Measurements from ENCODE around the gene HYOU1. TPM values are rescaled to one million over a fixed set of nuclear protein-coding genes. Genes with fewer than 3 reads are reported as not detected.
"Not testable (repeated sequence)": the region's sequence is repeated elsewhere in the genome, so short reads cannot be mapped to it uniquely, and the experiment has no call there.

Gene HYOU1
- total RNA-seq, 1 experiment from 2014 or later: 27.3 TPM

GRCh38 chr11:119025099-119025473 lies 31.9 kb downstream of the HYOU1 start:
- no peaks in the 10 kb centered on the region for H4K20me1 ChIP-seq (ENCODE audit: insufficient read depth, low read depth, low read length)
- no peak overlapping the region for H3K27ac ChIP-seq (ENCODE audit: low read length)
- H3K36me3 ChIP-seq (ENCODE audit: insufficient read depth, low read length): no peaks in the 10 kb centered on the region
- no peak overlapping the region for H3K4me3 ChIP-seq (ENCODE audit: low read length)
- no peaks in the 10 kb centered on the region for H3K27me3 ChIP-seq (ENCODE audit: low read length)
- H3K9me3 ChIP-seq (ENCODE audit: low read length): no peaks in the 10 kb centered on the region
- no peaks in the 10 kb centered on the region for H3K9me2 ChIP-seq (replicated peaks; ENCODE audit: insufficient read depth, low read length)
- H3K4me1 ChIP-seq (ENCODE audit: low read length): peaks cover 30% of the 10 kb centered on the region
- no peak for DNase-seq
- H3K4me2 ChIP-seq (ENCODE audit: low read depth, low read length, poor library complexity, severe bottlenecking): no peak overlapping the region
- H3K9ac ChIP-seq (ENCODE audit: low read length): no peak overlapping the region
- no peak overlapping the region for H2AFZ ChIP-seq (ENCODE audit: low read length)
- H3K79me2 ChIP-seq (ENCODE audit: low read length): peaks cover 23% of the 10 kb centered on the region

- Histone ChIP-seq H3K9me2 (replicated peaks; ENCODE audit: insufficient read depth, low read length) (no peaks in the 10 kb centered on the region), H3K4me1 (ENCODE audit: low read length) (peaks cover 30% of the 10 kb centered on the region), H3K79me2 (ENCODE audit: low read length) (peaks cover 25% of the 10 kb centered on the region), H3K27me3 (ENCODE audit: low read length) (no peaks in the 10 kb centered on the region), H4K20me1 (ENCODE audit: insufficient read depth, low read depth, low read length) (no peaks in the 10 kb centered on the region), H3K9me3 (ENCODE audit: low read length) (no peaks in the 10 kb centered on the region), H3K4me2 (ENCODE audit: low read depth, low read length, poor library complexity, severe bottlenecking) (no peak overlapping the region), H3K36me3 (ENCODE audit: insufficient read depth, low read length) (no peaks in the 10 kb centered on the region), H3K9ac (ENCODE audit: low read length) (no peak overlapping the region), H3K27ac (ENCODE audit: low read length) (no peak overlapping the region), H2AFZ (ENCODE audit: low read length) (no peak overlapping the region), H3K4me3 (ENCODE audit: low read length) (no peak overlapping the region)
- DNase-seq: no peak
Measured at GRCh38 chr11:119024430-119025098, 32.4 kb downstream of the HYOU1 start.

- Histone ChIP-seq H3K9me3 (ENCODE audit: low read length) (no peaks in the 10 kb centered on the region), H3K9me2 (replicated peaks; ENCODE audit: insufficient read depth, low read length) (no peaks in the 10 kb centered on the region), H3K4me1 (ENCODE audit: low read length) (peaks cover 22% of the 10 kb centered on the region), H3K9ac (ENCODE audit: low read length) (no peak overlapping the region), H3K4me2 (ENCODE audit: low read depth, low read length, poor library complexity, severe bottlenecking) (no peak overlapping the region), H3K36me3 (ENCODE audit: insufficient read depth, low read length) (no peaks in the 10 kb centered on the region), H3K79me2 (ENCODE audit: low read length) (peaks cover 28% of the 10 kb centered on the region), H3K27me3 (ENCODE audit: low read length) (no peaks in the 10 kb centered on the region), H3K27ac (ENCODE audit: low read length) (no peak overlapping the region), H4K20me1 (ENCODE audit: insufficient read depth, low read depth, low read length) (no peaks in the 10 kb centered on the region; the same call in 1 of the 2 replicates), H3K4me3 (ENCODE audit: low read length) (no peak overlapping the region), H2AFZ (ENCODE audit: low read length) (no peak overlapping the region)
- DNase-seq: no peak
Measured at GRCh38 chr11:119023741-119024140, 33.3 kb downstream of the HYOU1 start.

GRCh38 chr11:119021631-119022030 lies 35.4 kb downstream of the HYOU1 start:
- H3K9ac ChIP-seq (ENCODE audit: low read length): no peak overlapping the region
- no peak overlapping the region for H2AFZ ChIP-seq (ENCODE audit: low read length)
- H3K4me3 ChIP-seq (ENCODE audit: low read length): no peak overlapping the region
- DNase-seq: no peak
- no peaks in the 10 kb centered on the region for H3K9me2 ChIP-seq (replicated peaks; ENCODE audit: insufficient read depth, low read length)
- peaks cover 21% of the 10 kb centered on the region for H3K4me1 ChIP-seq (ENCODE audit: low read length)
- no peaks in the 10 kb centered on the region for H3K9me3 ChIP-seq (ENCODE audit: low read length)
- no peak overlapping the region for H3K27ac ChIP-seq (ENCODE audit: low read length)
- H3K4me2 ChIP-seq (ENCODE audit: low read depth, low read length, poor library complexity, severe bottlenecking): no peak overlapping the region
- H3K27me3 ChIP-seq (ENCODE audit: low read length): no peaks in the 10 kb centered on the region
- H3K79me2 ChIP-seq (ENCODE audit: low read length): peaks cover 42% of the 10 kb centered on the region
- H3K36me3 ChIP-seq (ENCODE audit: insufficient read depth, low read length): peaks cover 5% of the 10 kb centered on the region
- H4K20me1 ChIP-seq (ENCODE audit: insufficient read depth, low read depth, low read length): no peaks in the 10 kb centered on the region; the same call in 1 of the 2 replicates

GRCh38 chr11:119019996-119020395 lies 37.0 kb downstream of the HYOU1 start:
- Histone ChIP-seq H3K4me2 (ENCODE audit: low read depth, low read length, poor library complexity, severe bottlenecking) (peak overlapping the region; percentile 82), H3K9ac (ENCODE audit: low read length) (peak overlapping the region; percentile 96), H3K4me1 (ENCODE audit: low read length) (peaks cover 21% of the 10 kb centered on the region), H2AFZ (ENCODE audit: low read length) (no peak overlapping the region), H3K79me2 (ENCODE audit: low read length) (peaks cover 48% of the 10 kb centered on the region), H3K9me2 (replicated peaks; ENCODE audit: insufficient read depth, low read length) (no peaks in the 10 kb centered on the region), H3K36me3 (ENCODE audit: insufficient read depth, low read length) (peaks cover 21% of the 10 kb centered on the region), H3K27ac (ENCODE audit: low read length) (no peak overlapping the region), H3K27me3 (ENCODE audit: low read length) (no peaks in the 10 kb centered on the region), H3K4me3 (ENCODE audit: low read length) (peak overlapping the region; percentile 91), H4K20me1 (ENCODE audit: insufficient read depth, low read depth, low read length) (no peaks in the 10 kb centered on the region; the same call in 1 of the 2 replicates), H3K9me3 (ENCODE audit: low read length) (no peaks in the 10 kb centered on the region)
- no peak for DNase-seq

- H3K27me3 ChIP-seq (ENCODE audit: low read length): no peaks in the 10 kb centered on the region
- H3K79me2 ChIP-seq (ENCODE audit: low read length): peaks cover 48% of the 10 kb centered on the region
- H2AFZ ChIP-seq (ENCODE audit: low read length): peak within 1 kb of the TSS; percentile 86; the same call in 1 of the 2 replicates
- no peaks in the 10 kb centered on the region; the same call in 1 of the 2 replicates for H4K20me1 ChIP-seq (ENCODE audit: insufficient read depth, low read depth, low read length)
- H3K4me3 ChIP-seq (ENCODE audit: low read length): peak within 1 kb of the TSS; percentile 91
- peaks cover 18% of the 10 kb centered on the region for H3K4me1 ChIP-seq (ENCODE audit: low read length)
- no peaks in the 10 kb centered on the region for H3K9me3 ChIP-seq (ENCODE audit: low read length)
- peak within 1 kb of the TSS; percentile 86 for H3K27ac ChIP-seq (ENCODE audit: low read length)
- peak; percentile 95 for DNase-seq
- peaks cover 33% of the 10 kb centered on the region for H3K36me3 ChIP-seq (ENCODE audit: insufficient read depth, low read length)
- no peaks in the 10 kb centered on the region for H3K9me2 ChIP-seq (replicated peaks; ENCODE audit: insufficient read depth, low read length)
- peak within 1 kb of the TSS; percentile 96 for H3K9ac ChIP-seq (ENCODE audit: low read length)
- H3K4me2 ChIP-seq (ENCODE audit: low read depth, low read length, poor library complexity, severe bottlenecking): peak within 1 kb of the TSS; percentile 82
Measured at GRCh38 chr11:119018074-119018938, 38.7 kb downstream of the HYOU1 start, which contains the start of the genes RPS25 and TRAPPC4. RPS25 (minus strand) TSS chr11:119018343; CDS start chr11:119018284, 59 bp downstream. TRAPPC4 (plus strand) TSS chr11:119018766; CDS start chr11:119018796, 30 bp downstream.

GRCh38 chr11:119017377-119017776 lies 39.6 kb downstream of the HYOU1 start:
- H3K36me3 ChIP-seq (ENCODE audit: insufficient read depth, low read length): peaks cover 33% of the 10 kb centered on the region
- peak overlapping the region; percentile 91 for H3K4me3 ChIP-seq (ENCODE audit: low read length)
- not testable (repeated sequence) for H3K27me3 ChIP-seq (ENCODE audit: low read length); H4K20me1 ChIP-seq (ENCODE audit: insufficient read depth, low read depth, low read length); H3K9me2 ChIP-seq (replicated peaks; ENCODE audit: insufficient read depth, low read length); H2AFZ ChIP-seq (ENCODE audit: low read length); DNase-seq; H3K9me3 ChIP-seq (ENCODE audit: low read length)
- H3K9ac ChIP-seq (ENCODE audit: low read length): peak overlapping the region; percentile 96
- H3K79me2 ChIP-seq (ENCODE audit: low read length): peaks cover 48% of the 10 kb centered on the region
- H3K4me1 ChIP-seq (ENCODE audit: low read length): peaks cover 18% of the 10 kb centered on the region
- H3K27ac ChIP-seq (ENCODE audit: low read length): peak overlapping the region; percentile 86
- peak overlapping the region; percentile 82 for H3K4me2 ChIP-seq (ENCODE audit: low read depth, low read length, poor library complexity, severe bottlenecking)

All from Karpas-422 (cell line).